GM18526 (cell line): ENCODE measurements around the gene TRPV4.

Experiments used
- POLR2A ChIP-seq: IDR thresholded peaks from 3 replicates; pipeline ENCODE4 v1.6.1; 2011; ENCODE audit not compliant: insufficient read length; ENCODE audit errors: extremely low read depth

Gene TRPV4

GRCh38 chr12:109840305-109841074 lies 7.3 kb upstream of the TRPV4 start:
- TF ChIP-seq POLR2A = no peak

- no peak for TF ChIP-seq POLR2A
Measured at GRCh38 chr12:109839444-109839843, 6.2 kb upstream of the TRPV4 start.

GRCh38 chr12:109836916-109837315 lies 3.7 kb upstream of the TRPV4 start:
- no peak for TF ChIP-seq POLR2A

GRCh38 chr12:109835827-109836226 lies 2.6 kb upstream of the TRPV4 start:
- TF ChIP-seq POLR2A = no peak

- no peak for TF ChIP-seq POLR2A
Measured at GRCh38 chr12:109832541-109833306, 474 bp downstream of the TRPV4 start.

GRCh38 chr12:109831929-109832328 lies 1.3 kb downstream of the TRPV4 start:
- no peak for TF ChIP-seq POLR2A

GRCh38 chr12:109831365-109831764 lies 1.8 kb downstream of the TRPV4 start:
- TF ChIP-seq POLR2A = no peak

GRCh38 chr12:109830718-109831117 lies 2.5 kb downstream of the TRPV4 start:
- TF ChIP-seq POLR2A = no peak

- TF ChIP-seq POLR2A = no peak
Measured at GRCh38 chr12:109830267-109830666, 2.9 kb downstream of the TRPV4 start.

- TF ChIP-seq POLR2A = no peak
Measured at GRCh38 chr12:109829667-109830066, 3.5 kb downstream of the TRPV4 start.

- no peak for TF ChIP-seq POLR2A
Measured at GRCh38 chr12:109828754-109829511, 4.3 kb downstream of the TRPV4 start.

- TF ChIP-seq POLR2A = no peak
Measured at GRCh38 chr12:109827566-109828550, 5.3 kb downstream of the TRPV4 start.

GRCh38 chr12:109827080-109827479 lies 6.1 kb downstream of the TRPV4 start:
- no peak for TF ChIP-seq POLR2A

GRCh38 chr12:109824731-109825130 lies 8.5 kb downstream of the TRPV4 start:
- no peak for TF ChIP-seq POLR2A
